Activated CD8-positive, alpha-beta memory T cell treated with anti-CD3 and anti-CD28 coated beads, Interleukin-2, amount 50 U/mL, for 24 hours (primary cell): ENCODE measurements around the gene BBS4.
A peak's percentile ranks its signal among the peaks of the same experiment; 100 is the strongest.

ENCODE experiments used
- DNase-seq: peaks from one replicate; pipeline ENCODE4 v3.0.0-alpha.2; 2020; ENCODE audit errors: extremely low read depth

Gene BBS4

DNA sequence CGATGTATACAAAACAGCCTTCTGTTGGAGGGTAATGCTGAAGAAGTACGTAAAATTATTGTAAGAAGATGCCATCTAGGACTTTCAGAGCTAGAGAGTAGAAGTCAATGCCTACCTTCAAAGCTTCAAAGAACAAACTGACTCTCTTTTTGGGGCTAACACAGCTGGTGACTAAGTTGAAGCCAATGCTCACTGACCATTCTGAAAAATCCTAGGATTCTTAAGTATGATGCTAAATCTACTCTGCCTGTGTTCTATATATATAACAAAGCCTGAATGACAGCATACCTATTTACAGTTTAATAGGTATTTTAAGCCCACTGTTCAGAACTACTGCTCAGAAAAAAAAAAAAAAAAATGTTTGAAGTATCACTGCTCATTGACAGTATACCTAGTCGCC is 78.6 kb downstream of the BBS4 start:
- no peak for DNase-seq

DNA sequence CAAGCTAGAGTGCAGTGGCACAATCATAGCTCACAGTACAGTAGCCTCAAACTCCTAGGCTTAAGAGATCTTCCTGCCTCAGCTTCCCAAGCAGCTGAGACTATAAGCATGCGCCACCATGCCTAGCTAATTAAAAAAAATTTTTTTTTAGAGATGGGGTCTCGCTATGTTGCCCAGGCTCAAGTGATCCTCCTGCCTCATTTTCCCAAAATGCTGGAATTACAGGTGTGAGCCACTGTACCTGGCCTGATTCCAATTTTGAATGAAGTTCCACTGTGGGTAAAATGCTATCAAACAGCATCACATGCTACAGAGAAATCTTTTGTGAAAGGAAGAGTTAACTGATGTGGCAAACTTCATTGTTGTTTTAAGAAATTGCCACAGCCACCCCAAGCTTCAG is 80.0 kb downstream of the BBS4 start:
- no peak for DNase-seq

DNA sequence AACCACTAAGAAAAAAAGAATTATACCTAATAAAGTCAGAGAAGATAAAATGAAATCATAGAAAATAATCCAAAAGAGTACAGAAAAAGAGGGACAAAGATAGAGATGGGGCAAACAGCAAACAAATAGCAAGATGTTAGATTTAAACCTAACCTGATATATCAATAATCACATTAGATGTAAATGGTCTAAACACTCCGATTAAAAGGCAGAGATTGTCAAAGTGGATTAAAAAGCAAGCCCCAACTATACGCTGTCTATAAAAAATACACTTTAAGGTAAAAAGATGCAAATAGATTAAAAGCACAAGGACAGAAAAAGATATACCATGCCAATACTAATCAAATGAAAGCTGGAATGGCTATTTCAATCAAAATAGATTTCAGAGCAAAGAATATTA is 80.8 kb downstream of the BBS4 start:
- DNase-seq = no peak

DNA sequence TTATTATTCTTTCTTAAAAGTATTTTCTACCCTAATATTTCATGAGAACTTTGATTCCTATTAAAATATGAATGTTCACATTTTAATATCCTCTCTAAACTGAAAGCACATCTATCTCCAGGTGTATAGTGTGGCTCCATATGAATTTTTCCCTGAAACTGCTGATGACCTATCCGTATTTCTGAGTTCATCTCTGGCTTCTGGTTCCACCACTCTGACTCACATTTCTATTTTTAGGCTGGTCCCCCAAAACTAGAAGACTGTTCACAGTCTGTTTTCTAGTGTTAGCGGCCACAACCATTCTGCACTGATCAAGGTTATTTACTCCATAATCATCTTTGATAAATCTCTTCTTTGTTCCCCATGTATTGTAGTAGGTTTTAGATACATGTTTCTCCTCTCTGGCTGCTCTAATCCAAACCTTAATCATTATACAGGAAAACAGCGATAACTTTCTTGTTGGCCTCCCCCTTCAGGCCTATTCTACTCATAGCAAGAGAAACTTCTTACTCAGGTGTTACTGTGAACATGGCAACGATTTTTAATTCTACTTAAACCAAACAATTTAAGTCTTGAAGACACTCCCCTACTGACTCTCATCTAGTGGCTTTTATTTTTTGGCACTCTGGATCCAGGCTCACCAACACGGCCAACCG is 84.8 kb downstream of the BBS4 start:
- DNase-seq = no peak

DNA sequence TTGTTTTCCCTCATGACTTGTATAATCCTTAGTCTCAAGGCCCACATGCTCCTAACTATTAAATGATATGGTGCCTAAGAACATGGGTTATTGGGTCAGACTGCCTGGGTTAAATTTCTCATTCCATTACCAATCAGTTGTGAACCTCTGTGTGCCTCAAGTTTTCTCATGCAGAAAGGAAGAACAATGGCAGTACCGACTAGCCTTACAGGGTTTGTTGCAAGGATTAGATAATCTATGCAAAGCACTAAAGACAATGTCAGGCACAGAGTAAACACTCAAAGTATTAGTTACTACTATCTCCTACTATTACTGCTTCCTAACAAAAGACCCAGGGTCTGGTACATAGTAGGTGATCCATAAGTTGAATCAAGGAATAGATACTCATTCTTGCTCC is 85.3 kb downstream of the BBS4 start:
- DNase-seq = no peak

DNA sequence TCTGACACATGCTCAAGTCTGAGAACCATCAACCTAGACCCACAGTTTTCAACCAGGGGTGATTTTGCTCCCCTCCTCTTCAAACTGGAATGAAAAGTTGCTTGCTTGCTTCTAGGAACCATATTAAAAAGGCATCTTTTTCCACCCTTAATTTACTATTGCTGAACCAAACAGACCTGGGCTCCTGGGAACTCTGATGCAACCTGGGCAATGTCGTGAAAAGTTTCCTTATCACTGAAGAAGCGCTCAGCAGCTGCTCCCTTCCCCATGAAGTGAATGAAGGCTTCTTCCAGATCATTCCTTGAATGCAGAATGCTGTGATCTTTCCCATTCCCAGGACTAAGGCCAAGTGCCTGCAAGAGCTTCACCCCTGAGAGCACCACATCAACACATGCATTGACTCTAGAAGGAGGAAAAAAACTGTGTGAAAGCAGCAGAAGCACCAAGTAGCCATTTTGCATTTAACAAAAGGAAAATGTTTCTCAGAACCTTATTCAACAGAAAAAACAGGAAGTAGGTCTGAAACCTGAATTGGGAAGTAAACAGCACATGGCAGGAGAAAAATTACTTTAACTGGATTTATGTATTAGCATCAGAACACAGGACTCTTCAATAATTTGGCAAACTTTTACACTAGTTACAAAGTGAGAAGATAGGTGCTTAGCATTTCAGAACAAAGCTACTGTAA is 88.8 kb downstream of the BBS4 start:
- DNase-seq = no peak

DNA sequence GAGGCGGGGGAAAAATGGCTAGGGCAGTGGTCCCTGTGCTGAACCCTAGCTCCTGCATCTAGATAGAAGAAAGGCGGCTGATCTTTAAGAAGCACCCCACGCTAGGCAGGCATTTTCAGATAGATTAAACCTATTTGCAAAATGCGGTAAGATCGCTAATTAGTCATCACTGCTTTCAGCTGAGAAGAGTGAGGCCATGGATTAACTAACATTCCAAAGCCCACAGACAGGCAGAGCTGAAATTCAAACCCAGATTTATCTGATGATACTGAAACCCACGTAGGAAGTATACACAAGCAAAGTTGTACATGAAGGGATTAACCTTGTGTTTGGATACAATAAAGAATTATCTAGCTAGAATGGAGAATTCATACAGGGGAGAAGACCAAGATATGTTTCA is 92.8 kb downstream of the BBS4 start:
- no peak for DNase-seq

DNA sequence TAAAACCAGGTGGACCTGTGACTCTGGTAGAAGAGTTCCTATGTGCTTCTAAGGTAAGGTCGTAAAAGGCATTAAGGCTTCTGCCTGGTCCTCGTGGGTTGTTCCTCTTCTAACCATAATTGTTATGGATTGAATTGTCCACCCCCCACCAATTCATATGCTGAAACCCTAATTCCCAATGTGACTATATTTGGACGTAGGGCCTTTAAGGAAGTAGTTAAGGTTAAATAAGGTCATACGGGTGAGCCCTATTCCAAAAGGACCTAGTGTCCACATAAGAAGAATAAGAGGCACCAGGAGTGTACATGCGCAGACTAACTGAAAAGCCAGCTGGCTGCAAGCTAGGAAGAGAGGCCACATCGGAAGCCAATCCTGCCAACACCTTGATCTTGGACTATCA is 95.6 kb downstream of the BBS4 start:
- DNase-seq = no peak

DNA sequence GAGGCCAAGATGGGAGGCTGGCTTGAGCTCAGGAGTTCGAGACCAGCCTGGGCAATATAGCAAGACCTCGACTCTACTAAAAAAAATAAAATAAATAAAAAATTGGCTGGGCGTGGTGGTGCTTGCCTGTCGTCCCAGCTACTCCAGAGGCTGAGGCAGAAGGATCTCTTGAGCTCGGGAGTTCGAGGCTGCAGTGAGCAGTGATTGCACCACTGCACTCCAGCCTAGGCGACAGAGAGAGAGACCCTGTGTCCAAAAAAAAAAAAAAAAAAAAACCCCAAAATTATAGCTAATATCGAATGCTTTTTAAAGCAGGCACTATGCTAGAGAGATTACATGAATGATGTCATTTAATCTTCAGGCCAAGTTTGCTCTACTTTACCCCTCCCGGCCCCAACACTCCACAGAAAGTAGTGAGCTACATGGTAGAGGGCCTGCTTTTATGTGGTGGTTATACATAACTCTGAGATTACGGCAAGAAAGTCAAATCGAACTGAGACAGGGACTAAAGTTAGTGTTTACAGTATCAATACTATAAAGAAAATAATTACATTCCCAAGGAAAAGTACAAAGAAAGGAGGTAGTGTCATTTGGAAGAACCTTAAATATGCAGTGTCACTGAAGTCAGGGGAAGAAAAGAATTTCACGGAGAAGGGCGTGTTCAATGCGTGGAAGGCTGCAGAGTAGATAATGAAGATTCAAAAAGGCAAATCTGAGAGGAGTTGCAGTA is 96.4 kb downstream of the BBS4 start:
- no peak for DNase-seq

DNA sequence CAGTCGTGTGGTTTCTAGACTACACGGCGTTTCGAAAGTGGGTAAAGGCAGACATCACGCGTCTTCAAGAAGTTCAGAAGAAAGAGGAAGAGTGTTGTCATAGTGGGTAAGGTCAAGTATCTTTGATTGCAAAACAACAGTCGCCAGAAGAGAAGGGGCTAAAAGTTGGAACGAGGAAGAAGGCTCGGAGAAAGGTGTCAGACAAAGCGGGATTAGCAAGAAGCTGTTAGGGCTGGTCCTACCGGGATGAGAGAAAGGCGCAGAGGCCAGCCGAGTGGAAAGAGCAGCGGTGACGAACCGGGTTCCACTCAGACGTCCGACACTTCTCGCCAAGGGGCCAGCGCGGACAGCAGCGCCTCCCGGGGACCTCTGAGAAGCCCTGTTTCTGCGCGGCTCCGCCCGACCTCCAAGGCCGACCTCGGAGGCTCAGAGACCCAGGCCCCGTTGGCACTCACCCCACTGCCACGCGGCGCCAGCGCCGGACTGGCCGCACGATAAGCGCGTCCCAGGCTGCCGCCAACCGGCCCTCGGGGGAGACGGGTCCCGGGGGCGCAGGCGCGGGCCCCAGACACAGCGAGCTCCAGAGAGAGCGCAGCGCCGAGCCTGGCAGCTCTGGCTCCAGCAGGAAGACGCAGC is 97.1 kb downstream of the BBS4 start:
- DNase-seq = no peak

DNA sequence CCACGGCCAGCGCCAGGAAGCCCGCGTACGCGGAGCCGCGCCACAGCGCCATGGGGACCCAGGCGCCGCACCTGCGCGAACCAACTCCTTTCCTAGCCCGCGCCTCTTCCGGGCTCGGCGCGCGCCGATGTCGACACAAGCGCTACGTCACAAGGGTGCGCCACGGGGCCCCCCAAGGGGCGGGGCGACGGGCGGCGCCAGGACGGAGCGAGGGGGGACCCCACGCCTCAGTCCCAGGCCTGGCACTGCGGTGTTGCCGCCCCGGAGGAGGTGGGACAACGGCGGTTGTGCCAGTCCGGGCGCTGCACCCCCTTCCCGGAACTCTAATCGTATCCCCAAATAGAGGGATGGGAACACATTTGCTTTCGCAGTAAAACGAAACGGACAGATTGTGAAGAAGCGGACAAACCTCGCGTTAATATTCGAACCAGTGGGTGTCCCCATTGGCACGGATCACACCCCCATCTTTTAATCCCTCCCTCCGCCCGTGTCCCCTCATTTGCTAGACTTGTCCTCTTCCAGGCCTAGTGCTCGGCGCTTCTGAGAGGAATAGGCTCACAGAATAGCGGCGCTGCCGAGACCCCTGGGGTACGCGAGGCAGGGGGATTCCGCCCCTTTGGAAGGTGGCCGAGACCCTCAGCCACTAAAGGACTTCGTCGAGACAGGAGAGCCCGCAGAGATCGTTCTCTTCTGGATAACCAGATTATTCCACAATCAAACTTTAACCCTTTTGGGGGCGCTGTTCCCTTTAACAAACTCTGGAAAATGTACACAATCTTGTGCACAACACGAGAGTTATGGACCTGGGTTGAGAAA is 97.8 kb downstream of the BBS4 start, which contains the start of gene ADPGK:
Gene ADPGK, minus strand, starts transcription at position 119 of the 816 bp plus-strand sequence. Its CDS starts 67 bp downstream, at position 52.
- DNase-seq = peak; percentile 78

DNA sequence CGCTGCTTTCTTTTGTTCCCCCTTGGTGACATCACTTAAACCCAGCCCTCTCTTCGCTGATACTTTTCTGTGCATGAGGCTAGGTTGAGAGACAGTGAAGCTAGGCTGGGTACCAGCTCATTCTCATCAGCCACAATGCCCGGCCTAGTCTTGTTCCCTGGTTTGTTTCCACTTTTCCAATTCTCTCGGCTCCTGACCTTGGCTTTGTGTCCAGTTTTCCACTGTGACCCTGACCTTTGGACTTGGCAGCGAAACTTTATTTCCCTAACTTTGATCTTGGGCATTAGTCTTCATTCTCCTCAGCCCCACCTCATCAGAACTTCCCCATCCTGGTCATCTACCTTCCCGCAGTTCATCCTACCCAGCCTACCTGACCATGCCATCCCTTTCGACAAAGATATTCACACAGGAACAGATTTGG is 98.5 kb downstream of the BBS4 start:
- no peak for DNase-seq

DNA sequence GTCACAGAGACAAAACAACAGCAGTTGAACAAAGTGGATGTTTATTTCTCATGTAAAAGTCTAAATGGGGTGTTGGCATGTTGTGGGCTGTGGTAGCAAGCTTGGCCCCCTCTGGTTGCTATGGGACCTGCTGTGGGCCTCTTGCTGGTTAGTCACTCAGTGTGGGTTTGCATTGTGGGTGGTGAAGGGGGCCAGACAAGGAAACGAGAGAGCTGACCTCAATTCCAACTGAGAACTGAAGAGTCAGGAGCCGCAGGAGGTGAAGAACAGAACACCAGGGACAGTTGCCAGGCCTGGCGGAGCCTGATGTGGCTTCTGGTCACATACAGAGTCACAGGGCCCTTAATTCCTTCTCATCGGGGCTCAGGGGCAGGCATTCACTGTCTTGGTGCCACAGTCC is 99.4 kb downstream of the BBS4 start:
- DNase-seq = no peak

DNA sequence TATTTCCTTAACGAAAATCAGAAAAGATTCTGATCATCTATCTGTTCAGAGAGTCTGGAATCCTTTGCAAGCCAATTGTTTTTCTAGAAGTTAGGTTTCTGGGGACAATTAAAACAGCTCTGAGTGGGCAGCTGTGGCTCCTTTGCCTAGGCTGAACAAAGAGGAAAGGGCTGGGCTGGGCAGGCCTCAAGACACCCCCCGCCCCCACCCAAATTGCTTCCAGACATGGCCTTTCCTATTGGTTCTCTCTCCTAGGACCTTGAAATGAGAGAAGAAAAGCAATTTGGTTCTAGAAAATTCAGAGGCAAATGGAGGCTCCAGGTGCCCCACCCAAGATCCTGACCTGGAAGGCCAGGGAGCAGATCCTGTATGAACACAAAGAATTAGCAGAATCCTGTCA is 99.8 kb downstream of the BBS4 start:
- DNase-seq = no peak

DNA sequence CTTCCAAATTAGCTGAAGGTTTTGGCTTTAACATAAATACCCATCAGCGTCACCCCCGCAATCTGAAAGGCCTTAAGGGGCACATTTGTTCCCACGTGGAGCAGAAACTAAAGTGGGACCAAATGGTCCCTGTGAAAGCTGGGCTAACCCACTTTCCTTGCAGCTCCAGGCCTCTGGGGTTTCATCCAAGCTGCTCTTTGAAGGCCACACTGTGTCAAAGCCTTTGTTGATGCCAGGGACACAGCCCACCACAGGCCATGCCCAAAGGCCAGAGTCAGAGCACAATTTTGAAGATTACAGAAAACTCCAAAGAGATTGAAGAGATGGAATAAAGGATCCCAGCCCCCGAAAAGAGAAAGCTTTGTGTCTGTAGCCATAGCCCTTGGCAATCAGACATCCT is 100.2 kb downstream of the BBS4 start:
- DNase-seq = no peak

DNA sequence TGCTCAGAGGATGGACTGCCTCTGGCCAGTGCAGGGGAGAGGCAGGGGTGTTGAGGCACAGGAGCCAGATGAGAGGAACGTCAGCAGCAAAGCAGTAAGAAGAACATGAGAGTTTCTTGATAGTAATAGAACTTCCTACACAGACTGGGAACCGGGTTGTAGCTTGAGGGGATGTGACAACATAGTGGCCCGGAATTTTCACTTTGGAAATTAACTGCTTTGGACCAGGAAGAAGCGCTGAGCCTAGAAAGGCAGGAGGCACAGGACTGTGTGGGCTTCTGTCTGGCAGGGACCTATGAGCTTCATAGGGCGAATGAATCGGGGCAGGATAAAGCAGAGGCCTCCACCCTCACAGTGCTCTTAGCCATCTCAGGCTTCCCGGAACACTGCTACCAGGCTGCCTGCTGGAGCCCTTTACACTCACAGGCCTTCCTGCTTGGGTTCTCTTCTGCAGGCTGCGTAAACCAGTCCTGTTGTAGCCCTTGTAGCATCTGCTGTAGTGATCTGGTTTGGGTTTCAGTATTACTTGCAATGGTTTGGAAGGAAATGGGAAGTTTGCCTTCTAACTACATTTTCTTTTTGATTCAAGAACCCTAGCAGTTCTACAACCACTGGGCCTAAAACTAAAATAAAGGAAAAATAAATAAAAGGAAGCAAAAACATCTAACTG is 100.8 kb downstream of the BBS4 start:
- no peak for DNase-seq

DNA sequence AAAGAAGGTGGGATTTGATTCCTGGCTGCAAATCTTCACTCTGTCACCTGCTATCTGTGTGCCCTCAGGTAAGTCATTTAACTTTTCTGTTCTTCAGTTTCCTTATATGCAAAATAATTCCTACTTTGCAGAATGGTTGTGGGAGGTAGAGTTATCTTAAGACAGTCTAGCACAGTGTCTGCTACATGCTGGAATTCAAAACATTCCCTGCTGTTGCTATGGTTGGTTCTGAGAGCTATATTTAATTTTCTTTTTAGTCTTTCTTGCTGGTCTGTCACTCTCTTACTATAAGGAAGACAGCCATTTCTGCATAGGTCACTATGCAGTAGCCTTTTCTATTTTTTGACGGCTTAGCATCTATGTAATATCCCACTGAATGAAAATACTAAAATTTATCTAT is 101.5 kb downstream of the BBS4 start:
- no peak for DNase-seq
